Activated T-helper 17 cell treated with anti-CD3 and anti-CD28 coated beads, Interleukin-2, amount 50 U/mL, for 72 hours (primary cell): ENCODE measurements around the gene CHST15. TPM values are rescaled to one million over a fixed set of nuclear protein-coding genes. Genes with fewer than 3 reads are reported as not detected.

Experiments used
- ATAC-seq: fragments of 150-1000 bp; cut with Tn5 transposase; replicated peaks from 2 replicates; pipeline ENCODE4 v1.10.0; 2021; ENCODE audit warnings: mild to moderate bottlenecking, moderate library complexity
- H3K27ac Mint-ChIP-seq: one replicate; pipeline ENCODE4 v1.8.0; 2022; ENCODE audit warnings: mixed read lengths
- H3K27me3 Mint-ChIP-seq: one replicate; pipeline ENCODE4 v1.8.0; 2022; ENCODE audit warnings: mixed read lengths
- H3K36me3 Mint-ChIP-seq: one replicate; pipeline ENCODE4 v1.8.0; 2022; ENCODE audit warnings: low read depth, mild to moderate bottlenecking, mixed read lengths
- H3K4me1 Mint-ChIP-seq: one replicate; pipeline ENCODE4 v1.8.0; 2022; ENCODE audit warnings: mixed read lengths
- H3K4me3 Mint-ChIP-seq: one replicate; pipeline ENCODE4 v1.8.0; 2022; ENCODE audit warnings: mild to moderate bottlenecking, mixed read lengths
- H3K9me3 Mint-ChIP-seq: one replicate; pipeline ENCODE4 v1.8.0; 2022; ENCODE audit warnings: mixed read lengths
- total RNA-seq, 2 donors: library from RNA; stranded (reverse); gene quantifications; one replicate each; pipeline ENCODE4 v1.2.3, GENCODE V29; 2022

Gene CHST15
- total RNA-seq, 2 donors from 2014 or later = 0.56 to 10.9 TPM

DNA sequence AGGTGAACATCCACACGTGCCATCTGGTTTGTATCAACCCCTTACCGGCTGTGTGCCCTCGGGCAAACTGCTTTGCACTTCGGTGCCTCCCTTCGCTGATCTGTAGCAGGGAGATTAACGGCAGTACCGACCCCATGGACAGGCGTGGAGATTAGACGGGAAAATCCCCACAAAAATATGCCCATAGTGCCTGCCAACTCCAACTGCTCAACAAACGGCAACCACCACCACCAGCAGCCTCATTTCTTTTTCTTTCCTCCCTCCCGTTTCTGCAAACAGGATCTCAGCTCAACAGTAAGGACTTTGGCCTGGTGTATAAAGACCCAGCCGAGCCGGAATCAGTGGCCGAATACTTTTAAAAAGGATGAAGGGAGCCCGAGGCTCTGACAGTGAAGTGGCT is 31.0 kb downstream of the CHST15 start:
- Mint-ChIP-seq H3K9me3 (no peaks in the 10 kb centered on the region), H3K27ac (no peak overlapping the region), H3K4me3 (peak overlapping the region; percentile 68), H3K27me3 (no peaks in the 10 kb centered on the region), H3K36me3 (no peaks in the 10 kb centered on the region), H3K4me1 (peaks cover 20% of the 10 kb centered on the region)
- ATAC-seq = no peak

GRCh38 chr10:124061030-124061429 is 32.4 kb downstream of the CHST15 start:
- Mint-ChIP-seq H3K27me3 (no peaks in the 10 kb centered on the region), H3K4me1 (peaks cover 10% of the 10 kb centered on the region), H3K9me3 (no peaks in the 10 kb centered on the region), H3K4me3 (no peak overlapping the region), H3K36me3 (no peaks in the 10 kb centered on the region), H3K27ac (no peak overlapping the region)
- ATAC-seq = no peak

DNA sequence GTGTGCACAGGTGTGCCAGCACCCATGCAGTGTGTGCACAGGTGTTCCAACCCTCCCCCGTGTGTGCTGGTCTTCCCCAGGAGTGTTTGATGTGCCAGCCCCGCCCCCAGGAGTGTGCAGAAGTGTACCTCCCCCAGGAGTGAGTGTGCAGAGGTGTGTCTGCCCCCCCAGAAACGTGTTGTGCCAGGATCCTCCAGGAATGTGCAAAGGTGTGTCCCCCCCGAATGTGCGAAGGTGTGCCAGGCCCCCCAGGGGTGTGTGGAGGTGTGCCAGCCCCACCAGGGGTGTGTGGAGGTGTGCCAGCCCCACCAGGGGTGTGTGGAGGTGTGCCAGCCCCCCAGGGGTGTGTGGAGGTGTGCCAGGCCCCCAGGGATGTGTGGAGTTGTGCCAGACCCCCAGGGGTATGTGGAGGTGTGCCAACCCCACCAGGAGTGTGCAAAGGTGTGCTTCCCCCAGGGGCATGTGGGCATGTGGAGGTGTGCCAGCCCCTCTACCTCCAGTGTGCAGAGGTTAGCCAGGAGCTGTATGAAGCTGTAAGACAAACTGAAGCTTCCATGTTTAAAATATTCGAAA is 33.2 kb downstream of the CHST15 start:
- Mint-ChIP-seq H3K9me3 (no peaks in the 10 kb centered on the region), H3K4me1 (peaks cover 10% of the 10 kb centered on the region), H3K4me3 (no peak overlapping the region), H3K27ac (no peak overlapping the region), H3K27me3 (no peaks in the 10 kb centered on the region), H3K36me3 (no peaks in the 10 kb centered on the region)
- no peak for ATAC-seq

DNA sequence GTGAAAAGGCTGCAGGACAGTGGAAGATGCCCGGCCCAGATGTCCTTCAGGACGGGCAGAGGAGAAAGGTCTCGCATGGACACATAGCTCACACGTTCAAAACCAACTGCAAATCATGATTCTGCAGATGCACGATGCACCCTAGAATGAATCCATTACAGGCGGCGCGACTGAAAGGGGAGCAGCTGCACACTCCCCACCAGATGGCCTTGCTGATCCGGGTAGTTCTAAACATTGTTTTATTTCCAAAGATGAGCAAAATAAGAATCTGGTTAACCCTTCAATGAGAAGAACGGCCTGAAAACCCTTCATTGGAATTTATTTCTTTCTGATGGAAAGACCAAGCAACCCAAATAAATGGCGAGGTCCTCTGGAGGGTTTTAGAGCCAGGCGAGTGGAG is 33.8 kb downstream of the CHST15 start:
- Mint-ChIP-seq H3K27me3 (no peaks in the 10 kb centered on the region), H3K9me3 (no peaks in the 10 kb centered on the region), H3K27ac (no peak overlapping the region), H3K36me3 (no peaks in the 10 kb centered on the region), H3K4me1 (peaks cover 6% of the 10 kb centered on the region), H3K4me3 (no peak overlapping the region)
- no peak for ATAC-seq

GRCh38 chr10:124058346-124059003 is 34.9 kb downstream of the CHST15 start:
- ATAC-seq = no peak
- no peak overlapping the region for H3K4me3 Mint-ChIP-seq

GRCh38 chr10:124057601-124058000 is 35.8 kb downstream of the CHST15 start:
- Mint-ChIP-seq H3K4me1 (no peaks in the 10 kb centered on the region), H3K4me3 (no peak overlapping the region), H3K9me3 (no peaks in the 10 kb centered on the region), H3K27me3 (no peaks in the 10 kb centered on the region), H3K36me3 (no peaks in the 10 kb centered on the region), H3K27ac (no peak overlapping the region)
- ATAC-seq = no peak

More at GRCh38 chr10:124058346-124059003, 34.9 kb downstream of the CHST15 start:
- no peak overlapping the region for H3K27ac Mint-ChIP-seq
- no peaks in the 10 kb centered on the region for H3K27me3 Mint-ChIP-seq
- H3K9me3 Mint-ChIP-seq = no peaks in the 10 kb centered on the region
- no peaks in the 10 kb centered on the region for H3K36me3 Mint-ChIP-seq
- no peaks in the 10 kb centered on the region for H3K4me1 Mint-ChIP-seq

DNA sequence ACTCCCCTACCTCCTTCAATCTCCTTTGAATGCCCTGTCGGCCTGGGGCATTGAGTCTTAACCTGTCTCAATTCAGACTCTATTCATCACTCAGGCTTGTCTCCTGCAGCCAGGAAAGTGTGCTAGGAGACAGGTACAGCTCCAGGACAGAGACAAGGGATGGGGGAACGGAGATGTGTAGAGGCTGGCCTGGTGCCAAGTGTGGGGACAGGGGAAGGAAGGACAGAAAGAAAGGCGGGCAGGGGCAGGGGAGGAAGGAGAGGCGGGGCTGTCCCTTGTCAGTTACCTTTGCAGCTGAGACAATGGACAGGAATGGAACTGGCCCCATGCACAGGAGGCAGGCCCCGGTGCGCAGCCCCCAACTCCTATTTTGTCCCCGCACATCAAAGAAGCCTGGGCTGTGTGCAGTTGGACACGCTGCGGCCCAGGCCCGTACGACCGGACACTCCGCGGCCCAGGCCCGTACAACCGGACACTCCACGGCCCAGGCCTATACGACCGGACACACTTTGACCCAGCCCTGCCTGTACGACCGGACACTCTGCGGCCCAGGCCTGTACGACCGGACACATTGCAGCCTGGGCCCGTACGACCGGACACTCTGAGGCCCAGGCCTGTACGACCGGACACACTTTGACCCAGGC is 36.9 kb downstream of the CHST15 start:
- ATAC-seq = no peak
- Mint-ChIP-seq H3K27ac (no peak overlapping the region), H3K36me3 (no peaks in the 10 kb centered on the region), H3K4me1 (no peaks in the 10 kb centered on the region), H3K4me3 (no peak overlapping the region), H3K27me3 (no peaks in the 10 kb centered on the region), H3K9me3 (no peaks in the 10 kb centered on the region)

GRCh38 chr10:124053971-124054370 is 39.4 kb downstream of the CHST15 start:
- no peaks in the 10 kb centered on the region for H3K36me3 Mint-ChIP-seq
- no peaks in the 10 kb centered on the region for H3K9me3 Mint-ChIP-seq

GRCh38 chr10:124052561-124052960 is 40.8 kb downstream of the CHST15 start:
- no peaks in the 10 kb centered on the region for H3K36me3 Mint-ChIP-seq
- H3K9me3 Mint-ChIP-seq = no peaks in the 10 kb centered on the region
- no peak for ATAC-seq
- H3K4me3 Mint-ChIP-seq = no peak overlapping the region
- H3K27me3 Mint-ChIP-seq = no peaks in the 10 kb centered on the region
- H3K4me1 Mint-ChIP-seq = no peaks in the 10 kb centered on the region
- H3K27ac Mint-ChIP-seq = no peak overlapping the region

More at GRCh38 chr10:124053971-124054370, 39.4 kb downstream of the CHST15 start:
- ATAC-seq = no peak
- Mint-ChIP-seq H3K4me3 (no peak overlapping the region), H3K27ac (no peak overlapping the region), H3K27me3 (no peaks in the 10 kb centered on the region), H3K4me1 (no peaks in the 10 kb centered on the region)

GRCh38 chr10:124050021-124051015 is 43.1 kb downstream of the CHST15 start:
- no peak for ATAC-seq
- Mint-ChIP-seq H3K27ac (no peak overlapping the region), H3K9me3 (no peaks in the 10 kb centered on the region), H3K4me1 (no peaks in the 10 kb centered on the region), H3K4me3 (no peak overlapping the region), H3K36me3 (no peaks in the 10 kb centered on the region), H3K27me3 (no peaks in the 10 kb centered on the region)

DNA sequence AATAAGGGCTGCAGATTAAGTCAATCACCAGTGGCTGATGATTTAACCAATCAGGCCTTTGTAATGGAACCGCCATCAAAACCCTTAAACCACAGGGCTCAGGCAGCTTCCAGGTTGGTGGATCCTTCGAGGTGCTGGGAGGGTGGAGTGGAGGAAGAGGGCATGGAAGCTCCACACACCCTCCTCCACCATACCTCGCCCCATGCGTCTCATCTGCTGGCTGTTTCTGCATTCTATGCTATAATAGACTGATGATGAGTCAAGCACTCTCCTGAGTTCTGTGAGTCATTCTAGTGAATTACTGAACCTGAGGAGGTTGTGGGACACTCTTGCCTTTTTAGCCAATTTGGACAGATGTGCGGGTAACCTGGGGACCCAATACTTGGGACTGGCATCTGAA is 43.9 kb downstream of the CHST15 start:
- no peak overlapping the region for H3K4me3 Mint-ChIP-seq
- no peaks in the 10 kb centered on the region for H3K27me3 Mint-ChIP-seq
- H3K27ac Mint-ChIP-seq = no peak overlapping the region
- H3K9me3 Mint-ChIP-seq = no peaks in the 10 kb centered on the region
- ATAC-seq = peak; percentile 49
- no peaks in the 10 kb centered on the region for H3K36me3 Mint-ChIP-seq
- no peaks in the 10 kb centered on the region for H3K4me1 Mint-ChIP-seq

GRCh38 chr10:124048371-124049290 is 44.8 kb downstream of the CHST15 start:
- Mint-ChIP-seq H3K9me3 (no peaks in the 10 kb centered on the region), H3K4me1 (peaks cover 1% of the 10 kb centered on the region), H3K4me3 (no peak overlapping the region), H3K27me3 (no peaks in the 10 kb centered on the region), H3K27ac (no peak overlapping the region), H3K36me3 (peaks cover 2% of the 10 kb centered on the region)
- no peak for ATAC-seq

DNA sequence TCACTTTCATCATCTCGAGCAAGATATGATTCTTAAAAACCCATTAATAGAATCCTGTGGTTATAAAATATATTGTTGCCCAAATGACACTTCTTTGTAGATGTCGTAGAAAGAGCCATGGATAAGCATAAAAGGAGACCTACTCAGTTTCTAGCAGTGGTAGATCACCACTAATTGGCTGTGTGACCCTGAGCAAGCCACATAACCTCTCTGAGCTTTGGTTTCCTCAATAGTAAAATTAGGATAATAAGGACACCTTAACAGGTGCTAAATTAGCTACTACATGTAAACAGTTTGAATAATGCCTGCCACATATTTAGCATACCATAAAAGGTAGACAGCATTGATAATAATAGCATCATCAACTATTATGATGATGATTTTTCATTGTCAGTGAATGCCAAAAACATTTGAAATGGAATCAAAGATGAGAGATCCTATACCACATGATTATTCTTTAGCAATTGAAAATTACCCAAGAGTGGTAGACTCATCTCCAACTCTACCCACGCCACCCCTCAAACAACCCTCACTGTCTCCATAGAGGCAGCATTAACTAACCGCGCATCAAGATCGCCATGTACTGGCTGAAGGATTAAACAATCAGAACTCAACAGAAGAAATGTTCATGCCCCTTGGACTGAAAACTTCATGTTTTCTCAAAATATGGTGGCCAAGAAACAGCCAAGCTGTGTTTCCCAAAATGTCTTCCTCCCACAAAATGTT is 45.8 kb downstream of the CHST15 start:
- no peak overlapping the region for H3K27ac Mint-ChIP-seq
- no peaks in the 10 kb centered on the region for H3K27me3 Mint-ChIP-seq
- peaks cover 4% of the 10 kb centered on the region for H3K36me3 Mint-ChIP-seq
- H3K4me3 Mint-ChIP-seq = no peak overlapping the region
- no peaks in the 10 kb centered on the region for H3K9me3 Mint-ChIP-seq
- no peak for ATAC-seq
- H3K4me1 Mint-ChIP-seq = peaks cover 8% of the 10 kb centered on the region
